ENCODE measurements around the gene RAB20.

DNA sequence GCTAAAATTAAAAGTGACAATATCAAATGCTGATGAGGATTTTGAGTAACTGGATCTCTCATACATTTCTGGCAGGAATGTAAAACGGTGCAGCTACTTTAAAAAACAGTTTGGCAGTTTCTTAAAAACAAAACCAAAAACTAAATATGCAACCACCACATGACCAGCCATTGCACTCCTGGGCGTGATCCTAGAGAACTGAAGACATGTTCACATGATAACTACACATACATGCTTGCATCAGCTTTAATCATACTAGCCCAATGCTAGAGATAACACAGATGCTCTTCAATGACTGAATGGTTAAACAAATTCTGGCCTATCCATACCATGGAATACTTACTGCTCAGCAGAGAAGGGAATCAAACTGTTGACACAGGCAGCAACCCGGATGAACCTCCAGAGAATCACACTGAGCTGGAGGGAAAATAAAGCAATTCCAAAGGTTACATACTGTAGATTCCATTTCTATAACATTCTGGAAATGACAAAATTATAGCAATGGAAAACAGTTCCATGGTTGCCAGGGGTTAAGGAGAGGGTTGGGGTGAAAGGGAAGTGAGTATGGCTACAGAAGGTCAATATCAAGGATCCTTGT is 28.4 kb upstream of the RAB20 start:
- TF ChIP-seq, protein P1, sequence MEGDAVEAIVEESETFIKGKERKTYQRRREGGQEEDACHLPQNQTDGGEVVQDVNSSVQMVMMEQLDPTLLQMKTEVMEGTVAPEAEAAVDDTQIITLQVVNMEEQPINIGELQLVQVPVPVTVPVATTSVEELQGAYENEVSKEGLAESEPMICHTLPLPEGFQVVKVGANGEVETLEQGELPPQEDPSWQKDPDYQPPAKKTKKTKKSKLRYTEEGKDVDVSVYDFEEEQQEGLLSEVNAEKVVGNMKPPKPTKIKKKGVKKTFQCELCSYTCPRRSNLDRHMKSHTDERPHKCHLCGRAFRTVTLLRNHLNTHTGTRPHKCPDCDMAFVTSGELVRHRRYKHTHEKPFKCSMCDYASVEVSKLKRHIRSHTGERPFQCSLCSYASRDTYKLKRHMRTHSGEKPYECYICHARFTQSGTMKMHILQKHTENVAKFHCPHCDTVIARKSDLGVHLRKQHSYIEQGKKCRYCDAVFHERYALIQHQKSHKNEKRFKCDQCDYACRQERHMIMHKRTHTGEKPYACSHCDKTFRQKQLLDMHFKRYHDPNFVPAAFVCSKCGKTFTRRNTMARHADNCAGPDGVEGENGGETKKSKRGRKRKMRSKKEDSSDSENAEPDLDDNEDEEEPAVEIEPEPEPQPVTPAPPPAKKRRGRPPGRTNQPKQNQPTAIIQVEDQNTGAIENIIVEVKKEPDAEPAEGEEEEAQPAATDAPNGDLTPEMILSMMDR (conservative IDR thresholded peaks at IDR 0.05; ENCODE audit: low read length), result no peak
- TF ChIP-seq EZH2phosphoT487 (IDR thresholded peaks at IDR 0.05; ENCODE audit: borderline replicate concordance), result no peak
